OCI-LY7 (cell line): ENCODE results near the gene MAP4. TPM values are rescaled to one million over a fixed set of nuclear protein-coding genes. Genes with fewer than 3 reads are reported as not detected.

Experiments
- BruUV-seq: library from RNA; stranded (reverse); fragments of 400-500 nt; replicated peaks from 2 replicates; lab custom pipeline; 2021; lab: Mats Ljungman, UMichigan
- CTCF ChIA-PET: fragments of 300-600 bp; sonication (Branson Sonifier 250); formaldehyde crosslinking; loops from one replicate; lab custom pipeline; 2022; ENCODE audit warnings: antibody characterized with exemption; ENCODE audit not compliant: unreplicated experiment; lab: Charles Lee
- POLR2A ChIA-PET: fragments of 300-600 bp; sonication (Branson Sonifier 250); formaldehyde crosslinking; loops from one replicate; lab custom pipeline; 2022; ENCODE audit warnings: antibody characterized with exemption; lab: Charles Lee
- DNase-seq: peaks from one replicate; pipeline ENCODE4 v3.0.0-alpha.2; 2015; ENCODE audit warnings: low spot score
- H2AFZ ChIP-seq: fragments of 200-600 bp; sonication (generic), shearing (Covaris generic); 2 replicates; pipeline ENCODE4 v1.6.1; 2014; ENCODE audit warnings: mild to moderate bottlenecking, antibody characterized with exemption, low read length, moderate library complexity
- H3K27ac ChIP-seq: fragments of 200-600 bp; sonication (generic); 2 replicates; pipeline ENCODE4 v1.5.1; 2014; ENCODE audit warnings: mixed run types, low read depth, mild to moderate bottlenecking, moderate library complexity, low read length, inconsistent platforms; ENCODE audit not compliant: poor library complexity, severe bottlenecking
- H3K36me3 ChIP-seq: fragments of 200-600 bp; sonication (generic); 2 replicates; pipeline ENCODE4 v1.6.1; 2014; ENCODE audit warnings: mild to moderate bottlenecking, antibody characterized with exemption, low read length, moderate library complexity, mixed read lengths; ENCODE audit not compliant: insufficient read depth
- H3K4me1 ChIP-seq: fragments of 200-600 bp; sonication (generic); 2 replicates; pipeline ENCODE4 v1.5.1; 2014; ENCODE audit warnings: mild to moderate bottlenecking, low read length; ENCODE audit not compliant: insufficient read depth, poor library complexity, severe bottlenecking
- H3K4me2 ChIP-seq: fragments of 200-600 bp; sonication (generic); 2 replicates; pipeline ENCODE4 v1.6.1; 2014; ENCODE audit warnings: mild to moderate bottlenecking, low read length
- H3K4me3 ChIP-seq: fragments of 200-600 bp; sonication (generic); 2 replicates; pipeline ENCODE4 v1.5.1; 2014; ENCODE audit warnings: mild to moderate bottlenecking, low read depth, low read length; ENCODE audit not compliant: poor library complexity, severe bottlenecking
- H3K79me2 ChIP-seq: fragments of 200-600 bp; sonication (generic); 2 replicates; pipeline ENCODE4 v1.6.1; 2016; ENCODE audit warnings: low read depth, mild to moderate bottlenecking, low read length, moderate library complexity, mixed read lengths; ENCODE audit not compliant: insufficient read depth
- H3K9me2 ChIP-seq: fragments of 200-600 bp; sonication (generic); 2 replicates; pipeline ENCODE4 v1.6.1; 2016; ENCODE audit warnings: mild to moderate bottlenecking, low read length, mixed read lengths; ENCODE audit not compliant: insufficient read depth
- H3K9me3 ChIP-seq: fragments of 200-600 bp; sonication (generic); 2 replicates; pipeline ENCODE4 v1.6.1; 2014; ENCODE audit warnings: mild to moderate bottlenecking, mixed run types, low read length, mixed read lengths
- H4K20me1 ChIP-seq: fragments of 200-600 bp; sonication (generic); 2 replicates; pipeline ENCODE4 v1.6.1; 2014; ENCODE audit warnings: mild to moderate bottlenecking, antibody characterized with exemption, low read length, moderate library complexity, mixed read lengths; ENCODE audit not compliant: insufficient read depth
- EZH2phosphoT487 ChIP-seq: fragments of 200-600 bp; sonication (generic); IDR thresholded peaks from 2 replicates; pipeline ENCODE4 v1.6.1; 2018; ENCODE audit warnings: low read depth, borderline replicate concordance, mild to moderate bottlenecking, mixed run types, antibody characterized with exemption, low read length, moderate library complexity, mixed read lengths
- intact Hi-C: fragments of 100-400 bp; cut with micrococcal nuclease; formaldehyde crosslinking; loops from one replicate; pipeline ENCODE4 v1.10.0; 2022; ENCODE audit not compliant: unreplicated experiment
- total RNA-seq, 2 experiments: library from RNA; depleted of rRNA in 1 of 2; stranded (reverse); fragments of >200 nt in 1 of 2; shearing (Covaris generic) in 1 of 2; gene quantifications; 2 replicates each; pipeline ENCODE4 v1.2.3, GENCODE V29; 2014 to 2022
- TF ChIP-seq, protein P1 (sequence below): fragments of 200-600 bp; sonication (generic); conservative IDR thresholded peaks from 2 replicates; pipeline ENCODE4 v1.5.1; 2014; ENCODE audit warnings: mild to moderate bottlenecking, antibody characterized with exemption, low read length, moderate library complexity, mixed read lengths

MAP4 gene
- total RNA-seq, 2 experiments from 2014 or later, result 26.1 to 78.4 TPM

DNA sequence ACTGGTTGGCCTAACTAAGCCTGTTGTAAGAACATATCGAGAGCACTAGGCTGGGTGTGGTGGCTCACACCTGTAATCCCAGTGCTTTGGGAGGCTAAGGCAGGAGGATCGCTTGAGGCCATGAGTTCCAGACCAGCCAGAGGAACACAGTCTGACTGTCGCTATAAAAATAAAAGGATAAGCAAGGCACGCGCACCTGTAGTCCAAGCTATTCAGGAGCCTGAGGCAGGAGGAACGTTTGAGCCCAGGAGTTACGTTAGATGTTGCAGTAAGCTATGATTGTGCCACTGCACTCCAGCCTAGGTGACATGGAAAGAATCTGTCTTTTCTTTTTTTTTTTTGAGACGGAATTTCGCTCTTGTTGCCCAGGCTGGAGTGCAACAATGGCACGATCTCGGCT is 24.9 kb downstream of the MAP4 start:
- no peaks in the 10 kb centered on the region for H3K79me2 ChIP-seq
- no peak overlapping the region for H3K4me2 ChIP-seq
- no peak for TF ChIP-seq EZH2phosphoT487
- TF ChIP-seq, protein P1, sequence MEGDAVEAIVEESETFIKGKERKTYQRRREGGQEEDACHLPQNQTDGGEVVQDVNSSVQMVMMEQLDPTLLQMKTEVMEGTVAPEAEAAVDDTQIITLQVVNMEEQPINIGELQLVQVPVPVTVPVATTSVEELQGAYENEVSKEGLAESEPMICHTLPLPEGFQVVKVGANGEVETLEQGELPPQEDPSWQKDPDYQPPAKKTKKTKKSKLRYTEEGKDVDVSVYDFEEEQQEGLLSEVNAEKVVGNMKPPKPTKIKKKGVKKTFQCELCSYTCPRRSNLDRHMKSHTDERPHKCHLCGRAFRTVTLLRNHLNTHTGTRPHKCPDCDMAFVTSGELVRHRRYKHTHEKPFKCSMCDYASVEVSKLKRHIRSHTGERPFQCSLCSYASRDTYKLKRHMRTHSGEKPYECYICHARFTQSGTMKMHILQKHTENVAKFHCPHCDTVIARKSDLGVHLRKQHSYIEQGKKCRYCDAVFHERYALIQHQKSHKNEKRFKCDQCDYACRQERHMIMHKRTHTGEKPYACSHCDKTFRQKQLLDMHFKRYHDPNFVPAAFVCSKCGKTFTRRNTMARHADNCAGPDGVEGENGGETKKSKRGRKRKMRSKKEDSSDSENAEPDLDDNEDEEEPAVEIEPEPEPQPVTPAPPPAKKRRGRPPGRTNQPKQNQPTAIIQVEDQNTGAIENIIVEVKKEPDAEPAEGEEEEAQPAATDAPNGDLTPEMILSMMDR, result no peak
- H4K20me1 ChIP-seq, result no peaks in the 10 kb centered on the region
- H3K4me3 ChIP-seq, result no peak overlapping the region
- POLR2A ChIA-PET, result no interaction called here
- no TSS peak for BruUV-seq
- H3K9me2 ChIP-seq, result no peaks in the 10 kb centered on the region
- H3K36me3 ChIP-seq, result peaks cover 10% of the 10 kb centered on the region; the same call in 1 of the 2 replicates
- H3K9me3 ChIP-seq, result no peaks in the 10 kb centered on the region
- no peak overlapping the region for H3K27ac ChIP-seq
- DNase-seq, result no peak
- CTCF ChIA-PET, result no interaction called here
- H3K4me1 ChIP-seq, result no peaks in the 10 kb centered on the region
- intact Hi-C loops, result loop anchor here (5.0 kb wide), 2 partner anchors 139 to 469 kb away; no protein-coding TSS in a partner anchor
- H2AFZ ChIP-seq, result no peak overlapping the region

DNA sequence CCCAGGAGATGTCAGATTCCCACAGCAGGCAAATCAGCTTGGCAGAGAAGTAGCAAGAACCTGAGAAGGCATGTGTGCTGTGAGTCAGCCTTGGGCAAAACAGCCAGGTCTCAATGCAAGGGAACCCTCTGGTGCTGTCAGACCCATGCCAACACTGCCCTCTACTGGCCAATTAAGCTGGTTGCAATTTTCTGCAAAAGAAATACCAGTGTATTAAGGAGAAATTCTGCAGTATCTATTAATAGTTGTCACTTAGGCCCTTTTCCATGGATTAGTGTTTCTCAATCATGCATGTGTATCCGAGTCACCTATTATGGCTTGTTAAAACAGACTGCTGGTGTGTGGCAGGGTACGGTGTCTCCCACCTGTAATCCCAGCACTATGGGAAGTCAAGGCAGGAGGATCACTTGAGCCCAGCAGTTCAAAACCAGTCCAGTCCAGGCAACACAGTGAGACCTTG is 26.2 kb downstream of the MAP4 start:
- Histone ChIP-seq H4K20me1 (no peaks in the 10 kb centered on the region), H2AFZ (no peak overlapping the region), H3K36me3 (peaks cover 10% of the 10 kb centered on the region; the same call in 1 of the 2 replicates), H3K4me3 (no peak overlapping the region), H3K9me2 (no peaks in the 10 kb centered on the region), H3K9me3 (no peaks in the 10 kb centered on the region), H3K4me2 (no peak overlapping the region), H3K79me2 (no peaks in the 10 kb centered on the region), H3K27ac (no peak overlapping the region), H3K4me1 (no peaks in the 10 kb centered on the region)
- TF ChIP-seq EZH2phosphoT487, result no peak
- TF ChIP-seq, protein P1, result peak; percentile 98
- no TSS peak for BruUV-seq
- intact Hi-C loops, result loop anchor here (1.0 to 5.0 kb wide), 4 partner anchors 138 to 468 kb away; no protein-coding TSS in a partner anchor
- CTCF ChIA-PET, result interaction anchor here (0.5 to 1.0 kb wide), 4 partner anchors 15 to 344 kb away, joined by 3 read pairs; no protein-coding TSS in a partner anchor
- DNase-seq, result peak; percentile 83
- POLR2A ChIA-PET, result no interaction called here

DNA sequence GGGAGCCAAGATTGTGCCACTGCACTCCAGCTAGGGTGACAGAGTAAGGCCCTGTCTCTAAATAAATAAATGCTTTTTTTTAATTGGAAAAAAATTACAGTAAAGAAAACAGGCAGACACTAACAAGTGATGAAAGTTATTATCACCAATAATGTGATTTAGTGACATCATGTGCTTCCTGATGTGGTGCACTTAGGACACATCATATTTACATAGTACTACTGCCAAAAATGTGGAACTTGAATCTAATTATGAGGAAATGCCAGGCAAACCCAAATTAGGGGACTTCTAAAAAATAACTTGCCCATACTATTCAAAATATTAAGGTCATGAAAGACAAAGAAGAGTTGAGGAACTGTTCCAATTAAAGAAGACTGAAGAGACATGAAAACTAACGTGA is 30.8 kb downstream of the MAP4 start:
- Histone ChIP-seq H3K36me3 (no peaks in the 10 kb centered on the region), H3K4me2 (no peak overlapping the region), H3K27ac (no peak overlapping the region), H3K4me3 (no peak overlapping the region), H3K79me2 (no peaks in the 10 kb centered on the region), H4K20me1 (no peaks in the 10 kb centered on the region), H3K9me3 (no peaks in the 10 kb centered on the region), H2AFZ (no peak overlapping the region), H3K9me2 (no peaks in the 10 kb centered on the region), H3K4me1 (no peaks in the 10 kb centered on the region)
- intact Hi-C loops, result no loop called here
- CTCF ChIA-PET, result no interaction called here
- no TSS peak for BruUV-seq
- no peak for DNase-seq
- no peak for TF ChIP-seq EZH2phosphoT487
- POLR2A ChIA-PET, result no interaction called here
